Mucosa of descending colon (tissue), 3 donors: ENCODE results near the gene TMEM150A. TPM values are rescaled to one million over a fixed set of nuclear protein-coding genes. Genes with fewer than 3 reads are reported as not detected.
A peak's percentile ranks its signal among the peaks of the same experiment; 100 is the strongest.

Experiments used
- ATAC-seq: fragments of 200-7000 bp; cut with Tn5 transposase; one replicate; pipeline ENCODE4 v1.9.1; 2020; ENCODE audit warnings: mild to moderate bottlenecking, moderate library complexity
- DNase-seq, 3 donors: peaks; one replicate each; pipeline ENCODE4 v3.0.0-alpha.2; 2020
- H3K36me3 ChIP-seq: fragments of 200-600 bp; one replicate; pipeline ENCODE4 v1.8.0; 2021; ENCODE audit warnings: low read depth, mild to moderate bottlenecking
- H3K4me1 ChIP-seq: fragments of 200-600 bp; one replicate; pipeline ENCODE4 v1.8.0; 2021; ENCODE audit warnings: low read depth, mild to moderate bottlenecking
- H3K4me3 ChIP-seq: fragments of 200-600 bp; one replicate; pipeline ENCODE4 v1.8.0; 2021; ENCODE audit warnings: mild to moderate bottlenecking
- H3K9me3 ChIP-seq: fragments of 200-600 bp; one replicate; pipeline ENCODE4 v1.8.0; 2021; ENCODE audit warnings: mild to moderate bottlenecking
- intact Hi-C, 2 donors: fragments of 100-400 bp; cut with DNase I in 1 of 2; cut with micrococcal nuclease in 1 of 2; formaldehyde crosslinking; loops; one replicate each; pipeline versions ENCODE4 v1.11.0 to v1.11.1; 2022; cut with DNase I, micrococcal nuclease
- total RNA-seq, 3 donors: library from RNA; stranded (reverse); fragmentation: NEBNext Ultra II Directional in 2 of 3; extraction: Animal tissue kit (Norgen Biotek cat#: 25700) in 2 of 3; gene quantifications; one replicate each; pipeline versions ENCODE4 v1.2.1 to v1.2.4, GENCODE V29; 2021 to 2023
- TF ChIP-seq, protein P1 (sequence below): fragments of 200-600 bp; IDR thresholded peaks from one replicate; pipeline ENCODE4 v1.8.0; 2022; ENCODE audit warnings: antibody characterized with exemption, mild to moderate bottlenecking
- donor health status: DM: no; HTN: no; CAD: no; lungs with moderate emphysema.
- donor health status: DM: no; HTN: no; CAD: no.
- donor health status: DM: no; HTN: yes; CAD: no.

TMEM150A gene
- total RNA-seq, 3 donors from 2014 or later, result 9.4 to 20.9 (median 10.0) TPM

- TF ChIP-seq, protein P1, sequence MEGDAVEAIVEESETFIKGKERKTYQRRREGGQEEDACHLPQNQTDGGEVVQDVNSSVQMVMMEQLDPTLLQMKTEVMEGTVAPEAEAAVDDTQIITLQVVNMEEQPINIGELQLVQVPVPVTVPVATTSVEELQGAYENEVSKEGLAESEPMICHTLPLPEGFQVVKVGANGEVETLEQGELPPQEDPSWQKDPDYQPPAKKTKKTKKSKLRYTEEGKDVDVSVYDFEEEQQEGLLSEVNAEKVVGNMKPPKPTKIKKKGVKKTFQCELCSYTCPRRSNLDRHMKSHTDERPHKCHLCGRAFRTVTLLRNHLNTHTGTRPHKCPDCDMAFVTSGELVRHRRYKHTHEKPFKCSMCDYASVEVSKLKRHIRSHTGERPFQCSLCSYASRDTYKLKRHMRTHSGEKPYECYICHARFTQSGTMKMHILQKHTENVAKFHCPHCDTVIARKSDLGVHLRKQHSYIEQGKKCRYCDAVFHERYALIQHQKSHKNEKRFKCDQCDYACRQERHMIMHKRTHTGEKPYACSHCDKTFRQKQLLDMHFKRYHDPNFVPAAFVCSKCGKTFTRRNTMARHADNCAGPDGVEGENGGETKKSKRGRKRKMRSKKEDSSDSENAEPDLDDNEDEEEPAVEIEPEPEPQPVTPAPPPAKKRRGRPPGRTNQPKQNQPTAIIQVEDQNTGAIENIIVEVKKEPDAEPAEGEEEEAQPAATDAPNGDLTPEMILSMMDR, result no peak
Observed at GRCh38 chr2:85648619-85649018, 46.1 kb upstream of the TMEM150A start.

DNA sequence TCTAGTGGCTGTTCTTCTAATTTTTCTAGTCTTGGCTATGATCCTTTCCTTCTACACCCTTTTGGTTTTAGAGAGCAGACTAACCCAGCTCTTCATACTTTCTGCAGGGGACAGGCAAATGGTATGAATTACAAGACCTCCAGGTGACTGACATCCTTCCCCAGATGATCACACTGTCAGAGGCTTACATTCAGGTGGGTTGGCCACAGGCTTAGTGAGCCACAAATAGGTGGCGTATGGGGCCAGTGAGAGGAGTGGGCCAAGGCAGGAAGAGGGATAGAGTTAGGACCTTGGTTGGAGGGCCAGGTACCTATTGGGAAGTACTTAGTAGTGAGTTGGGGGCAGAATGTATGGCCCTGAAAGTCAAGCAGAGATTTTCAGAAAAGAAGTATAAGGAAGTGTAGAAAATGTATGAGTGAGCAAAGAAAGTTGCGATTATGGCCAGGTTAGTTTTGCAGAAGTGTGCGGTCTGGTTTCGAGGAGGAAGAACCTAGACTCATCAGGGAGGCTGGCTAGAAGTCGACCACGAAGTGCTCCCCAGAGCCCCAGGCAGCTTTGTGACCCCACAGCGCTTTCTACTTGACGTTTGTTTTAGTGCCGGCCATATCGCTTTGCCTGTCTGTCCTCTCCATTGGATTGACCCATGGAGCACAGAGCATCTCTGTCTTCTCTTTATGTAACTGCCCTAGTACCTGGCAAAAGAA is 45.5 kb upstream of the TMEM150A start:
- intact Hi-C loops, result no loop called here
- ATAC-seq (peak; percentile 29), DNase-seq (no peak)
- H3K4me3 ChIP-seq, result no peak overlapping the region
- H3K4me1 ChIP-seq, result no peaks in the 10 kb centered on the region
- H3K9me3 ChIP-seq, result no peaks in the 10 kb centered on the region
- H3K36me3 ChIP-seq, result peaks cover 12% of the 10 kb centered on the region
- TF ChIP-seq, protein P1, result no peak

More at GRCh38 chr2:85648619-85649018, 46.1 kb upstream of the TMEM150A start:
- no peaks in the 10 kb centered on the region for H3K4me1 ChIP-seq
- H3K9me3 ChIP-seq, result no peaks in the 10 kb centered on the region
- H3K36me3 ChIP-seq, result peaks cover 12% of the 10 kb centered on the region
- peak in 1 of 3 donors; percentile 16 for DNase-seq
- H3K4me3 ChIP-seq, result no peak overlapping the region
- intact Hi-C loops, result no loop called here
- peak; percentile 40 for ATAC-seq

DNA sequence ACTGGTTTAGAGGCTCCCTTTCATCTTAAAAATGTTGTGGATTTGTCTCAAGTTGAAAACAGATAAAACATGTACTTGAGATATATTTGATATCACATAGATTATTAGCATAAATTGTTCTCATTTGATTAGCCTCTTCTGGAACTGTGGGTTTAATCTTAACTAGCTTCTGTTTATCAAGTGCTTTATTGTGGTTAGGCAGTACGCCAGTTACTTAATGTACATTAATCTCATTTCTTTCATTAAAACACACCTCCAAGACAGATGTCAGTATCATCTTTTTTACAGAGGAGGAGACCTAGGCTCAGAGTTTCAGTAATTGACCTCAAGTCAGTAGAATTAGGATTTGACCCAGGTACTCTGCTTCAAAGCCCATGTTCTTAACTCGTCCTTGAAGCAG is 43.7 kb upstream of the TMEM150A start:
- TF ChIP-seq, protein P1, result no peak
- Histone ChIP-seq H3K9me3 (no peaks in the 10 kb centered on the region), H3K4me1 (no peaks in the 10 kb centered on the region), H3K36me3 (peaks cover 12% of the 10 kb centered on the region), H3K4me3 (no peak overlapping the region)
- intact Hi-C loops, result no loop called here
- DNase-seq (no peak), ATAC-seq (no peak)

GRCh38 chr2:85644909-85645308 is 42.4 kb upstream of the TMEM150A start:
- ATAC-seq, result no peak
- intact Hi-C loops, result no loop called here
- DNase-seq, result no peak
- Histone ChIP-seq H3K4me1 (no peaks in the 10 kb centered on the region), H3K9me3 (no peaks in the 10 kb centered on the region), H3K4me3 (no peak overlapping the region), H3K36me3 (peaks cover 12% of the 10 kb centered on the region)
- TF ChIP-seq, protein P1, result no peak

DNA sequence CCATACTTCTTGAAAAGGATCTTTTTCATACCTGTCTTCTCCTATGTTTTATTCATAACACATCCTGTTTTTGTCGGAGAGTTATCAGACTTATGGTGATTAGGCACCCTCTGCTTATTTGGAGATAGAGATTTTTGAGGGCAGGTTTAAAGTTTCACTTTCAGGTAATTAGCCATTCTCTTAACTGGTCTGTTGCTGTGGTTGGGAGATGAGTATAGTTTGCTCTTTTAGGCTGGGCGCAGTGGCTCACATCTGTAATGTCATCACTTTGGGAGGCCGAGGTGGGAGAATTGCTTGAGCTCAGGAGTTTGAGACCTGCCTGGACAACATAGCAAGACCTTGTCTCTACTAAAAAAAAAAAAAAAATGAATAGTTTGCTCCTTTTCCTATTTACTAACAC is 40.2 kb upstream of the TMEM150A start:
- peaks cover 18% of the 10 kb centered on the region for H3K36me3 ChIP-seq
- no peaks in the 10 kb centered on the region for H3K9me3 ChIP-seq
- ATAC-seq (no peak), DNase-seq (no peak)
- intact Hi-C loops, result no loop called here
- no peaks in the 10 kb centered on the region for H3K4me1 ChIP-seq
- TF ChIP-seq, protein P1, result no peak
- no peak overlapping the region for H3K4me3 ChIP-seq
